ENCODE measurements around the gene SIAH1. TPM values are rescaled to one million over a fixed set of nuclear protein-coding genes. Genes with fewer than 3 reads are reported as not detected.
"Not testable (repeated sequence)": the region's sequence is repeated elsewhere in the genome, so short reads cannot be mapped to it uniquely, and the experiment has no call there.

Gene SIAH1
- total RNA-seq, 1 experiment from 2014 or later: 18.6 TPM

GRCh38 chr16:48354877-48355855, 30.0 kb downstream of the SIAH1 start:
- POLR2A ChIA-PET (ENCODE audit: unreplicated experiment): interaction anchor here (0.7 kb wide), 2 partner anchors 11 to 115 kb away, joined by 5 to 10 read pairs; no protein-coding TSS in a partner anchor
- H3F3A ChIP-seq (ENCODE audit: insufficient read depth, low read depth): peaks cover 23% of the 10 kb centered on the region; the same call in 1 of the 2 replicates
- no peaks in the 10 kb centered on the region for H3K4me1 ChIP-seq (replicated peaks; ENCODE audit: insufficient read depth)
- H3K9me3 ChIP-seq (ENCODE audit: insufficient read depth, low read depth): no peaks in the 10 kb centered on the region
- CTCF ChIA-PET: interaction anchor here (1.4 to 2.3 kb wide), 2 partner anchors 268 to 275 kb away, joined by 8 to 24 read pairs; no protein-coding TSS in a partner anchor
- H3K4me2 ChIP-seq: no peak overlapping the region
- no peaks in the 10 kb centered on the region; the same call in 1 of the 2 replicates for H4K20me1 ChIP-seq (ENCODE audit: insufficient read depth)
- no peaks in the 10 kb centered on the region for H3K9me2 ChIP-seq (ENCODE audit: insufficient read depth)
- H3K4me3 ChIP-seq: no peak overlapping the region
- 0 out of 2 replicates have a peak, but pooled peaks cover 10% of the 10 kb centered on the region for H3K36me3 ChIP-seq (ENCODE audit: low read depth)
- no peak for DNase-seq
- no peaks in the 10 kb centered on the region for H3K27me3 ChIP-seq (ENCODE audit: insufficient read depth, low read depth)
- no peak overlapping the region for H2AFZ ChIP-seq
- no peak overlapping the region for H3K27ac ChIP-seq
- TF ChIP-seq CTCF (conservative IDR thresholded peaks at IDR 0.05): no peak
- TF ChIP-seq EZH2 (IDR thresholded peaks at IDR 0.05; ENCODE audit: low read depth): no peak
- BruUV-seq (replicated peaks): no TSS peak
- peaks cover 18% of the 10 kb centered on the region for H3K79me2 ChIP-seq (ENCODE audit: low read depth)
- intact Hi-C loops (cut with micrococcal nuclease; ENCODE audit: unreplicated experiment): loop anchor here (5.0 kb wide), 1 partner anchor 102 kb away; no protein-coding TSS in a partner anchor

- not testable (repeated sequence) for BruUV-seq (replicated peaks); H3K27me3 ChIP-seq (ENCODE audit: insufficient read depth, low read depth)
These were observed 30.8 kb downstream of the SIAH1 start for GRCh38 chr16:48354385-48354784.

GRCh38 chr16:48353565-48354163, 31.5 kb downstream of the SIAH1 start:
- DNase-seq: peak; percentile 58 to 68
- Histone ChIP-seq H3K36me3 (ENCODE audit: low read depth) (0 out of 2 replicates have a peak, but pooled peaks cover 15% of the 10 kb centered on the region), H3K9me3 (ENCODE audit: insufficient read depth, low read depth) (no peaks in the 10 kb centered on the region), H3K27ac (no peak overlapping the region), H3K9me2 (ENCODE audit: insufficient read depth) (no peaks in the 10 kb centered on the region), H3K79me2 (ENCODE audit: low read depth) (0 out of 2 replicates have a peak, but pooled peaks cover 5% of the 10 kb centered on the region), H3K27me3 (ENCODE audit: insufficient read depth, low read depth) (no peaks in the 10 kb centered on the region), H3K4me1 (replicated peaks; ENCODE audit: insufficient read depth) (no peaks in the 10 kb centered on the region), H2AFZ (no peak overlapping the region), H3F3A (ENCODE audit: insufficient read depth, low read depth) (peaks cover 23% of the 10 kb centered on the region; the same call in 1 of the 2 replicates), H4K20me1 (ENCODE audit: insufficient read depth) (no peaks in the 10 kb centered on the region), H3K4me3 (no peak overlapping the region), H3K4me2 (no peak overlapping the region)
- no TSS peak for BruUV-seq (replicated peaks)
- POLR2A ChIA-PET (ENCODE audit: unreplicated experiment): interaction anchor here (0.6 to 0.7 kb wide), 2 partner anchors 30 to 186 kb away, joined by 8 to 9 read pairs; no protein-coding TSS in a partner anchor
- CTCF ChIA-PET: interaction anchor here (0.6 to 2.3 kb wide), 8 partner anchors 36 to 1217 kb away, joined by 4 to 24 read pairs (median 8); no protein-coding TSS in a partner anchor
- intact Hi-C loops (cut with micrococcal nuclease; ENCODE audit: unreplicated experiment): loop anchor here (1.0 to 5.0 kb wide), 4 partner anchors 104 to 277 kb away; no protein-coding TSS in a partner anchor
- TF ChIP-seq CTCF (conservative IDR thresholded peaks at IDR 0.05): peak; percentile 90
- no peak for TF ChIP-seq EZH2 (IDR thresholded peaks at IDR 0.05; ENCODE audit: low read depth)

More at GRCh38 chr16:48354385-48354784, 30.8 kb downstream of the SIAH1 start:
- H3K27ac ChIP-seq; DNase-seq; H3K4me3 ChIP-seq; H3K4me1 ChIP-seq (replicated peaks; ENCODE audit: insufficient read depth); H2AFZ ChIP-seq; POLR2A ChIA-PET (ENCODE audit: unreplicated experiment); H3K9me2 ChIP-seq (ENCODE audit: insufficient read depth); H3K4me2 ChIP-seq; H4K20me1 ChIP-seq (ENCODE audit: insufficient read depth); H3K9me3 ChIP-seq (ENCODE audit: insufficient read depth, low read depth): not testable (repeated sequence)
- H3K36me3 ChIP-seq (ENCODE audit: low read depth): 0 out of 2 replicates have a peak, but pooled peaks cover 10% of the 10 kb centered on the region
- intact Hi-C loops (cut with micrococcal nuclease; ENCODE audit: unreplicated experiment): loop anchor here (5.0 kb wide), 1 partner anchor 103 kb away; no protein-coding TSS in a partner anchor
- CTCF ChIA-PET: interaction anchor here (0.6 to 2.3 kb wide), 5 partner anchors 172 to 1218 kb away, joined by 4 to 24 read pairs (median 8); no protein-coding TSS in a partner anchor
- peaks cover 23% of the 10 kb centered on the region; the same call in 1 of the 2 replicates for H3F3A ChIP-seq (ENCODE audit: insufficient read depth, low read depth)
- H3K79me2 ChIP-seq (ENCODE audit: low read depth): peaks cover 12% of the 10 kb centered on the region; the same call in 1 of the 2 replicates

Measured in PC-9 (cell line).